Progenitor cell of endocrine pancreas (in vitro differentiated cells): ENCODE data around the gene TRIM14. TPM values are rescaled to one million over a fixed set of nuclear protein-coding genes. Genes with fewer than 3 reads are reported as not detected.

Experiments
- DNase-seq: peaks from one replicate; pipeline ENCODE4 v3.0.0; 2021; ENCODE audit warnings: low spot score; ENCODE audit not compliant: unreplicated experiment
- H3K27ac Mint-ChIP-seq: 2 replicates; pipeline ENCODE4 v1.8.0; 2021; ENCODE audit warnings: mild to moderate bottlenecking, moderate library complexity, mixed read lengths
- H3K27me3 Mint-ChIP-seq: 2 replicates; pipeline ENCODE4 v1.8.0; 2021; ENCODE audit warnings: mixed read lengths
- H3K36me3 Mint-ChIP-seq: 2 replicates; pipeline ENCODE4 v1.8.0; 2022; ENCODE audit warnings: mixed read lengths; ENCODE audit not compliant: insufficient read depth
- H3K4me1 Mint-ChIP-seq: 2 replicates; pipeline ENCODE4 v1.8.0; 2021; ENCODE audit warnings: low read depth, mixed read lengths
- H3K4me3 Mint-ChIP-seq: 2 replicates; pipeline ENCODE4 v1.8.0; 2021; ENCODE audit warnings: low read depth, mild to moderate bottlenecking, moderate library complexity, mixed read lengths
- H3K9me3 Mint-ChIP-seq: 2 replicates; pipeline ENCODE4 v1.8.0; 2021; ENCODE audit warnings: low read depth, mixed read lengths
- CTCF ChIP-seq: fragments of 200-600 bp; sonication (generic); IDR thresholded peaks from one replicate; pipeline ENCODE4 v1.5.0; 2021; ENCODE audit warnings: antibody characterized with exemption, mild to moderate bottlenecking; ENCODE audit not compliant: unreplicated experiment
- total RNA-seq: library from RNA; stranded (reverse); gene quantifications from 2 replicates; pipeline ENCODE4 v1.2.1, GENCODE V29; 2021

TRIM14 gene
- total RNA-seq, 1 donor from 2014 or later = 2.9 TPM

DNA sequence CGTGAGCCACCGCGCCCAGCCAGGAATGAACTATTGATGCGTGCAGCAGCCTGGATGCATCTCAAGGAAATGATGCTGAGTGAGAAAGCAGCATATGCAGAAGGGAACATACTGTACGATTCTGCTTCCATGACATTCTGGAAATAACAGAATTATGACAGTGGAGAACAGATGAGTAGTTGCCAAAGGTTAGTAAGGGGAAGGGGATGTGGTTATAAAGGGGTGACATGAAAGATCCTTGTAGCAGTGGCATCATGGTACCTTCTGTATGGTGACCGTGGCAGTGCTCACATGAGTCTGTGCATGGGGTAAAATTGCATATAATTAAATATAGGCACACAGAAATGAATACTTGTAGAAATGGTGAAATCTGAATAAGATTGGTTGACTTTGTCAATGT, 49.5 kb downstream of the TRIM14 start:
- no peaks in the 10 kb centered on the region for H3K9me3 Mint-ChIP-seq
- no peak for DNase-seq
- TF ChIP-seq CTCF = no peak
- no peak overlapping the region for H3K4me3 Mint-ChIP-seq
- H3K4me1 Mint-ChIP-seq = peaks cover 8% of the 10 kb centered on the region
- no peak overlapping the region for H3K27ac Mint-ChIP-seq
- H3K27me3 Mint-ChIP-seq = no peaks in the 10 kb centered on the region
- peaks cover 11% of the 10 kb centered on the region for H3K36me3 Mint-ChIP-seq

DNA sequence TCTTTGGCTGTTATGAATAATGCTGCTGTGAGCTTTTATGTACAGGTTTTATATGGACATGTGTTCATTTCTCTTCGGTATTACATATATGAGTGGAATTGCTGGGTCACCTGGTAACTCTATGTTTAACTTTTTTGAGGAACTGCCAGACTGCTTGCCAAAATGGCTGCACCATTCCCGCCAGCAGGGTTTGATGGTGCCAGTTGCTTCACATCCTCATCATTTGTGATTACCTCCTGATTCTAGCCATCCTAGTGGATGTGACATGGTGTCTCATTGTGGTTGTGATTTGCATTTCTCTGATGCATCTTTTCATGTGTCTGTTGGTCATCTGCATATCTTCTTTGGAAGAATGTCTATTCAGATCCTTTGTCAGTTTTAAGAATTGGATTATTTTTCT, 51.8 kb downstream of the TRIM14 start:
- Mint-ChIP-seq H3K4me1 (no peaks in the 10 kb centered on the region), H3K27ac (no peak overlapping the region), H3K9me3 (no peaks in the 10 kb centered on the region), H3K27me3 (no peaks in the 10 kb centered on the region), H3K36me3 (peaks cover 14% of the 10 kb centered on the region), H3K4me3 (no peak overlapping the region)
- no peak for TF ChIP-seq CTCF
- no peak for DNase-seq

- H3K36me3 Mint-ChIP-seq = peaks cover 14% of the 10 kb centered on the region
- no peak for TF ChIP-seq CTCF
- H3K4me3 Mint-ChIP-seq = no peak overlapping the region
- H3K4me1 Mint-ChIP-seq = no peaks in the 10 kb centered on the region
- H3K27ac Mint-ChIP-seq = no peak overlapping the region
- no peaks in the 10 kb centered on the region for H3K9me3 Mint-ChIP-seq
- H3K27me3 Mint-ChIP-seq = no peaks in the 10 kb centered on the region
- DNase-seq = no peak
Measured at GRCh38 chr9:98066235-98066634, 52.8 kb downstream of the TRIM14 start.

DNA sequence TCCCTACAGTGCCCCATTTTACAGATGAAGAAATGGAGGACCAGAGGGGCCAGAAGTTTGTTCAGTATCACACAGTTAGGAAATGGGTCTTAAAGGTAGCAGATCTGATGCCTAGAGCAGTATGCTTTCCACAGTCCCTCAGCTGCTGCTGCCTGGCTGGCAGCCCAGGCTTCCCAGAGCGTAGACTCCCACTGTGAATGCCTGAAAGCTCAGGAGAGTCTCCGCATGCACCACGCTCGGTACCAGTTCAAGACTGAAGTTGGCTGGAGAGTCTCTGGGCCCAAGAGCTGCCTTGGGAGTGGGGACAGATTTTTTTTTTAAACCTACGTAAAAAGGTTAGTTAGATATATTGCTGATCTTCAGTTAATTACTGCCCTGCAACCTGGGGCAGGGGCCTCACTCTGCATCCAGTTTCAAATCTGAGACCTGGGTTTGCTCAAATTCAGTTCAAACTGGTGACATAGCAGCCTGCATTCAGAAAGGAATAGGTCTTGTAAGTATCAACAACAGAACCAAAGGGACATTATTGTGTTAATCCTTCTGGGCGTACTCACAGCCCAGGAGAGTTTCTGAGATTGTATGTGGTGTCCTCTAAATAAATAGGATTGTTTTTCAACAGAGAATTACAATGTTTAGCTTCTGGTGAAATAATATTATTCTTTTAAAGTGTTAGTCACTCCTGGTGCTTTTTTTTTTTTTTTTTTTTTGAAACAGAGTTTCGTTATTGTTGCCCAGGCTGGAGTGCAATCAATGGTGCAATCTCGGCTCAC, 54.2 kb downstream of the TRIM14 start:
- H3K9me3 Mint-ChIP-seq = no peaks in the 10 kb centered on the region
- no peak for DNase-seq
- H3K27ac Mint-ChIP-seq = no peak overlapping the region
- H3K27me3 Mint-ChIP-seq = no peaks in the 10 kb centered on the region
- no peak overlapping the region for H3K4me3 Mint-ChIP-seq
- TF ChIP-seq CTCF = no peak
- H3K4me1 Mint-ChIP-seq = no peaks in the 10 kb centered on the region
- peaks cover 15% of the 10 kb centered on the region for H3K36me3 Mint-ChIP-seq

DNA sequence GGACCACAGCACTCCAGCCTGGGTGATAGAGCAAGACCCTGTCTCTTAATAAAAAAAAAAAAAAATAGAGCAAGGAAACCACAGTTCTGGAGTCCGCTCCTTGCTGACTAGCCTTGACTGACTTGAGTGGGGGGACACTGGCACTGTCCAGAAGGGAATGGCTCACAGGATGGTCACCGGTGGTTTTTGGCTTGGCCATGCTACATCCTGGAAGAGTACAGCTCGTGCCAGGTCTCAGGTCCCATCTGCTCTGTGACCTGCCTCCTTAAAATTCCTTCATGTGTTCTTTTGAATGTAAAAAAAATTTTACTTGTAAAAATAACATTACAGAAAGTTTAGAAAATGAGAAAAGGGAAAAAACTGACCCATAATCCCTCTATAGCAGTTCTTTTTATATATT, 56.9 kb downstream of the TRIM14 start:
- TF ChIP-seq CTCF = no peak
- Mint-ChIP-seq H3K27me3 (no peaks in the 10 kb centered on the region), H3K4me3 (no peak overlapping the region), H3K36me3 (peaks cover 14% of the 10 kb centered on the region), H3K4me1 (peaks cover 4% of the 10 kb centered on the region), H3K27ac (no peak overlapping the region), H3K9me3 (no peaks in the 10 kb centered on the region)
- DNase-seq = no peak
